ENCODE data around the gene RPL27A. TPM values are rescaled to one million over a fixed set of nuclear protein-coding genes. Genes with fewer than 3 reads are reported as not detected.
A peak's percentile ranks its signal among the peaks of the same experiment; 100 is the strongest.

Gene RPL27A
- total and polyA plus RNA-seq, 5 donors, result 519 to 1,811 (median 707) TPM

DNA sequence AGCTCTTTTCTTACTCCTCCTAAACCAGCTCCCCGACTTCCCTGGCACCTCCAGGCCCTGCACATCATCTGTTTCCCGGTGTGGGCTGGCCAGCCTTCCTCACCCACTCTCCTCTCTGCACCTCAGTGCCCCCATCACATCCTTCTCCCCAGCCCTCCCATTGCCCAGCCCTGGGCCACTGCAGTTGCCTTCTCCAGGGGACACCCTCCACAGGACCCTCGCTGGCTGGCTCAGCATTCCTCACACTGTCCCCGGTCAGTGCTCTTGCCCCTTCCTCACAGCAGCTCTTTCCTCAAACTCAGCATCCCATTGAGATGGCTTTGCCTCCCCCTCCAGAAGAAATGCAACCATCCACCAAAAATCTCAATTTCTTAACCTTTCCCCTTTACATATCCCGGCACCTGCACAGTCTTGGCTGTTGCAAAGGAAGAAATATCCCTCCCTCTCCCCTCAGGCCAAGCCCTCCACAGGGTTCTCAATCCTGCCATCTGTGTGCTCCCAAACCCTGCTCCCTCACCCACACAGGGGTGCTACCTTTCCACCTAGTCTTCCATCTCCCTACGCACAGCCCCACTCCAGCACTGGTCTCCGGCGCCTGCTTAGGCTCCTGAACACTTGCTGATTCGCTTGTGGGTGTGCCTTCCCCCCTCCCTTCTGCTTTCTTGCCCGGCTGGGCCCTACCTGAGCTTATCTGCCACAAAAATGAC, 19.5 kb downstream of the RPL27A start:
- Histone ChIP-seq H3K4me3 (ENCODE audit: low read length) (no peak overlapping the region), H3K27me3 (ENCODE audit: control insufficient read depth, insufficient read depth) (no peaks in the 10 kb centered on the region), H3K4me1 (ENCODE audit: control insufficient read depth, insufficient read depth, low read length) (peaks cover 2% of the 10 kb centered on the region), H3K9me3 (ENCODE audit: control insufficient read depth, low read length) (no peaks in the 10 kb centered on the region), H3K27ac (ENCODE audit: low read length) (no peak overlapping the region)
- intact Hi-C loops (cut with DNase I), result loop anchor here in 1 of 4 donors (10.0 kb wide), 1 partner anchor 103 kb away; no protein-coding TSS in a partner anchor
- ATAC-seq (no peak), DNase-seq (no peak)
- WGBS, result 88% methylated on average over 10 of the region's 10 CpGs

DNA sequence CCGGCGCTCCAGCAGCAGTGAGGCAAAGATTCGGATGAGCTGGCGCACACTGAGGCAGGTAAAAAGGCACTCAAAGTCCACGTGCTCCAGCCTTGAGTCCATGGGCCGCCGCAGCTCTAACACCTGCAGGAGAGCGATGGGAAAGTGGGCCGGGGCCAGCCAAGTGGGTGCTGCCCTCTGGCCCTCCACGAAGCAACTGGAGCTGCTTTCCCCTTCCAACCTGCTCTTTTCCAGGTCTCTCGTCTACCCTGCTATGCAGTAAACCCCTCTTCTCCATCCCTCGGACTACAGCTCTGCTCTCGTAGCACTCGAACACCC, 20.0 kb downstream of the RPL27A start:
- 94% methylated on average over 14 of the region's 14 CpGs for WGBS
- no peaks in the 10 kb centered on the region for H3K27me3 ChIP-seq (ENCODE audit: control insufficient read depth, insufficient read depth)
- peaks cover 6% of the 10 kb centered on the region for H3K4me1 ChIP-seq (ENCODE audit: control insufficient read depth, insufficient read depth, low read length)
- ATAC-seq (no peak), DNase-seq (no peak)
- intact Hi-C loops (cut with DNase I), result loop anchor here in 1 of 4 donors (10.0 kb wide), 1 partner anchor 102 kb away; no protein-coding TSS in a partner anchor
- no peaks in the 10 kb centered on the region for H3K9me3 ChIP-seq (ENCODE audit: control insufficient read depth, low read length)
- H3K4me3 ChIP-seq (ENCODE audit: low read length), result no peak overlapping the region
- no peak overlapping the region for H3K27ac ChIP-seq (ENCODE audit: low read length)

DNA sequence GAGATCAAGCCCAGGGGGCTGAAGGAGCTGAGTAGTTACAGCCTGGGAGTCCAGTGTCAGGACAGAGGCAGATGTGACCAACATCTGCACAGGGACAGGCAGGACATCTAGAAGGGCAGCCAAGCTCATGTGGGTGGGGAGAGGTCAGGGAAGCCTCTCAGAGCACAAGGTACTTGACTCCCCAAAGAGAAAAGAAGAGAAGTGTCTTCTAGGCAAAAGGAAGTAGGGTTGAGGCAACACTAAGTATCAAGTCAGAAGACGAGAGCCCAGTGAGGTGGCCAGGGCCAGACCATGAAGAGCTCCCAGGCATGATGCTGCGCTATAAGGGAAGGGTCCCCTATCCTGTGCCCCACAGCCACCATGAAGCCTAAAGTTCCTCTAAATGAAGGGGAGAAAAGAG, 21.5 kb downstream of the RPL27A start:
- ATAC-seq, result no peak
- H3K27ac ChIP-seq (ENCODE audit: low read length), result no peak overlapping the region
- H3K9me3 ChIP-seq (ENCODE audit: control insufficient read depth, low read length), result no peaks in the 10 kb centered on the region
- 87% methylated on average over 2 of the region's 2 CpGs for WGBS
- no peak for DNase-seq
- peaks cover 17% of the 10 kb centered on the region for H3K4me1 ChIP-seq (ENCODE audit: control insufficient read depth, insufficient read depth, low read length)
- intact Hi-C loops (cut with DNase I), result loop anchor here in 1 of 4 donors (10.0 kb wide), 1 partner anchor 101 kb away; no protein-coding TSS in a partner anchor
- H3K27me3 ChIP-seq (ENCODE audit: control insufficient read depth, insufficient read depth), result no peaks in the 10 kb centered on the region
- no peak overlapping the region for H3K4me3 ChIP-seq (ENCODE audit: low read length)

DNA sequence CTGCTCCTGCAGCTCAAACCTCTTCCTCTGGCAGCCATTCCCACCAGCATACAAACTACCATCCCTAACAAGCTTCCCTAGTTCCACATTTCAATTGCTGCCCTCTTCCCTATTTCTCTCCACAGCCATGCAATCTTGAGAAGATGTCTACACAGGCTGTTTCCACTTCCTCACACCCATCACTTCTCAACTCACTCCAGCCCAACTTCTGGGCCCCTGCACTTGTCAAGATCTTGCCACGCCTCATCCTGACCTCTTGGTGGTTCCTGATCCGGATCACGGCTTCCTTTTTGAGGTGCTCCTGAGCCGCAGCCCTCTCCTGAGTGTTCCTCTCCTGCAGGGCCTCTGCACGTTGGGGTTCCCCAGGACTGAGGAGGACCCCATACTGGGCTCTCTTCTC, 22.6 kb downstream of the RPL27A start:
- 79% methylated on average over 5 of the region's 5 CpGs for WGBS
- intact Hi-C loops (cut with DNase I), result loop anchor here in 1 of 4 donors (10.0 kb wide), 1 partner anchor 100 kb away; no protein-coding TSS in a partner anchor
- Histone ChIP-seq H3K9me3 (ENCODE audit: control insufficient read depth, low read length) (no peaks in the 10 kb centered on the region), H3K27me3 (ENCODE audit: control insufficient read depth, insufficient read depth) (no peaks in the 10 kb centered on the region), H3K4me1 (ENCODE audit: control insufficient read depth, insufficient read depth, low read length) (peaks cover 17% of the 10 kb centered on the region), H3K27ac (ENCODE audit: low read length) (no peak overlapping the region), H3K4me3 (ENCODE audit: low read length) (no peak overlapping the region)
- peak in 1 of 3 donors; percentile 61 for DNase-seq
- ATAC-seq, result no peak

DNA sequence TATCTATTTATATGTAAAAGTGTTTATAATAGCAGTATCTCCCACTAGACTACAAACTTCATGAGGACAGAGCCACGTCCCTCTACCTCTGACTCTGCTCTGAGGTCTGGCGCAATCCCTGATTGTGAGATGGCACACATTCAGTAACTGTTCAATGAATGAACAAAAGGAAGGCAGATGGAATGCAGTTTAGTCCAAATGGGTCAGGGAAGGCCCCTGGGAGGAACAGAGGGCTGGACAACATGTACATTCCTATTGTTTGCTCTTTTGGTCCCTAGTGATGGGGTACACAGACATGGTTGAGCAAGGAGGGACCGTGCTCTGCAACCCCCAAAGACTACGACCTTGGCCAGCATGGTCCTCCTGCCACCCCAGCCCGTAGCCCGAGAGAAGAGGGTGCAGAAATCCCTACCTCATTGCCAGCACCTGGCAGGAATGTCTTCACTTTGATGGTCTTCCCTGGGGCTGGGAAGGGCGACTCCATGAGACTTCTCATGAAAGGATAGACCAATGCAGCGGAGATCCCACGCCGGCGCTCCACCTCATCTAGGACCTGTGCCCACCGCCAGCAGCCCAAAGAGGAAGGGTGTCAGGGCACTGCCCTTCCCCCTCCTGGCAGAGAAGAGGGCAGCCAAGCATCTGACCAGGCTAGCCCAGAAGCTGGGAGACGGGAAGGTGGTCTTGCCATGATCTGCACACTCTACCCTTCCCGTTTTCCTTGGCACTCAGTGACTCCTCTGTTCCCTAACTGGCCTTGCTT, 24.3 kb downstream of the RPL27A start:
- H3K9me3 ChIP-seq (ENCODE audit: control insufficient read depth, low read length), result no peaks in the 10 kb centered on the region
- 88% methylated on average over 14 of the region's 14 CpGs for WGBS
- no peak overlapping the region for H3K4me3 ChIP-seq (ENCODE audit: low read length)
- peak overlapping the region; percentile 83 for H3K27ac ChIP-seq (ENCODE audit: low read length)
- intact Hi-C loops (cut with DNase I), result loop anchor here in 1 of 4 donors (10.0 kb wide), 1 partner anchor 98 kb away; no protein-coding TSS in a partner anchor
- peaks cover 17% of the 10 kb centered on the region for H3K4me1 ChIP-seq (ENCODE audit: control insufficient read depth, insufficient read depth, low read length)
- ATAC-seq, result no peak
- DNase-seq, result peak in 1 of 3 donors; percentile 55
- no peaks in the 10 kb centered on the region for H3K27me3 ChIP-seq (ENCODE audit: control insufficient read depth, insufficient read depth)

DNA sequence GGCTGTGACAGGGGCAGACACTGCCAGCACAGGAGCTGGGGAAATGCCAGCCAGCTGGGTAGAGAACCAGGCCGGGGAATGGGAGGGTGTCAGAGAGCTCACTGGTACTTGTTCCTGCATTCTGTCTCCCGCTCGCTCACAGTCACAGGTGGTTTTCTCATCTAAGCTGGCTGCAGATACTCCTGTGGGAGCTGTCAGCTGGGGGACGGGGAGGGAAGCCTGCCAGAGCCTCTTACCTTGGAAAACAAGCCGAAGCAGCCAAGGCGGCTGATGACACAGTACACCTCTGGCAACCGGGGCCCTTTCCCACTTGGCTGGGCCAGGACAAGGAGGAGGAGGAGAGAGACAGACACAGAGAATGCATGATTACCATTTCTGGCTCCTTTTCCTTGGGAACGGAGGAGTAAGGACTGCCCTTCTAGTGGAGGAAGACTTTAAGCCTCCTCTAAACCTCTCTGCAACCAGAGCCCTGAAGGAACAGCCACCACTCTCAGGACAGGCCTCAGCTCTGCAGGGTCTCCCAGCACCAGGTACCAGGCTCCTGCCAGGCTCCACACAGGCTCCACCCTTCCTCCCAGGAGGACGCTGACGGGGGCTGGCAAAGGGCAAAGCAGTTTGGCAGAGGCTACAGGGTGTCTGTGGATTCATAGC, 25.1 kb downstream of the RPL27A start:
- Histone ChIP-seq H3K4me3 (ENCODE audit: low read length) (no peak overlapping the region), H3K4me1 (ENCODE audit: control insufficient read depth, insufficient read depth, low read length) (peaks cover 17% of the 10 kb centered on the region), H3K27ac (ENCODE audit: low read length) (peak overlapping the region; percentile 83), H3K9me3 (ENCODE audit: control insufficient read depth, low read length) (no peaks in the 10 kb centered on the region), H3K27me3 (ENCODE audit: control insufficient read depth, insufficient read depth) (no peaks in the 10 kb centered on the region)
- 37% methylated on average over 10 of the region's 10 CpGs for WGBS
- DNase-seq, result peak; percentile 59 to 83 (median 79)
- ATAC-seq, result peak; percentile 20 to 22
- intact Hi-C loops (cut with DNase I), result loop anchor here in 1 of 4 donors (10.0 kb wide), 1 partner anchor 97 kb away; no protein-coding TSS in a partner anchor

DNA sequence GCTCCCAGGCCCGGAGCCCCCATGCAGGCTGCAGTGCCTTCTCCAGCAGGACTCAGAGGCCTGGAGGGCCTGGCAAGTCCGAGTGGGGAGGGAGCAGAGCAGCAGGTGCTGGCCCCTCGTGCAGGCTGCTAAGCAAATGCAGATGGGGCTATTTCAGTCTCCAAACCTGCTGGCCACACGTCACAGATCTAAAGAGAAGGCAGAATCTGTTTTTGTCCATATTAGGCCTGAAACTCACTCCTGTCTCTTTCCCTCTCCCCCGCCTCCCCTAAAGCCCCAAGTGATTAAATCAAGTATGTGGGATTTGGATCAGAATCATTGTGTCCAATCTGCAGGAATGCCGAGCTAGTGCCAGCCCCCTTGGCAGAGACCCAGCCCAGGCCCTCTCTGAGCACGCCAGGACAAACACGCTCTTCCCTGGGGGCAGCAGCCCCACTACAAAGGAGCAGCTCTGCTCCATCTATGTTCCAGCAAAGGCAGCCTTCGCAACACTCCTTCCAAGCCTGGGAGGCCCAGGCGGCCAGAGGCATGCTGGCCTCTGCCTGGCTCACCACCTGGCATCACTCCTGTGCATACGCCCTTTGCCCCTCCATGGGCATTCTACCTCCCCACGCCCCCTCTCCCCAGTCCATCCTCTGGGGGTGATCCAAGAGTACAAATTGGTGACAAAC, 26.5 kb downstream of the RPL27A start:
- Histone ChIP-seq H3K27ac (ENCODE audit: low read length) (peak overlapping the region; percentile 83), H3K4me1 (ENCODE audit: control insufficient read depth, insufficient read depth, low read length) (peaks cover 17% of the 10 kb centered on the region), H3K9me3 (ENCODE audit: control insufficient read depth, low read length) (no peaks in the 10 kb centered on the region), H3K27me3 (ENCODE audit: control insufficient read depth, insufficient read depth) (no peaks in the 10 kb centered on the region), H3K4me3 (ENCODE audit: low read length) (no peak overlapping the region)
- 25% methylated on average over 12 of the region's 12 CpGs for WGBS
- intact Hi-C loops (cut with DNase I), result loop anchor here in 1 of 4 donors (10.0 kb wide), 1 partner anchor 96 kb away; no protein-coding TSS in a partner anchor
- ATAC-seq, result peak; percentile 79 to 86
- peak; percentile 94 to 97 (median 97) for DNase-seq

DNA sequence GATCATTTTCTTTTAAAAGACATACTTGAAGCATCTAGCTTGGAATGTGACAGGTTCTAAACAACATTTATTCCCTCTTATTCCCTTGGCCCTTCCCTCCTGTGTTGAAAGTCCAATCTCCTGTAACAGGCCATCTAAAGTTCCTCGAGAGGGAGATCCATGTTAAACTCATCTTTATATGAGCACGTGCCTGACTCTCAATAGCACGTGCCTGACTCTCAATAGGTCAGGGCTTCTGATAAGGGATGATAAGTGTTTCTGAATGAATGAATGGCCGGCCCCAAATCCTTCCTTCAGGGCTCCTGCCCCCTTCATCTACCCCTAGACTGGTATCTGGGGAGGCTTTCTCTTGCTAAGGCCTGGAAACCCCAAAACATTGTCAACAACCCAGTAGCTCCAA, 27.2 kb downstream of the RPL27A start:
- WGBS, result 75% methylated on average over 4 of the region's 4 CpGs
- intact Hi-C loops (cut with DNase I), result loop anchor here in 1 of 4 donors (10.0 kb wide), 1 partner anchor 95 kb away; no protein-coding TSS in a partner anchor
- peaks cover 20% of the 10 kb centered on the region for H3K4me1 ChIP-seq (ENCODE audit: control insufficient read depth, insufficient read depth, low read length)
- H3K27ac ChIP-seq (ENCODE audit: low read length), result peak overlapping the region; percentile 66
- no peak for ATAC-seq
- no peaks in the 10 kb centered on the region for H3K9me3 ChIP-seq (ENCODE audit: control insufficient read depth, low read length)
- DNase-seq, result no peak
- no peak overlapping the region for H3K4me3 ChIP-seq (ENCODE audit: low read length)
- H3K27me3 ChIP-seq (ENCODE audit: control insufficient read depth, insufficient read depth), result no peaks in the 10 kb centered on the region

DNA sequence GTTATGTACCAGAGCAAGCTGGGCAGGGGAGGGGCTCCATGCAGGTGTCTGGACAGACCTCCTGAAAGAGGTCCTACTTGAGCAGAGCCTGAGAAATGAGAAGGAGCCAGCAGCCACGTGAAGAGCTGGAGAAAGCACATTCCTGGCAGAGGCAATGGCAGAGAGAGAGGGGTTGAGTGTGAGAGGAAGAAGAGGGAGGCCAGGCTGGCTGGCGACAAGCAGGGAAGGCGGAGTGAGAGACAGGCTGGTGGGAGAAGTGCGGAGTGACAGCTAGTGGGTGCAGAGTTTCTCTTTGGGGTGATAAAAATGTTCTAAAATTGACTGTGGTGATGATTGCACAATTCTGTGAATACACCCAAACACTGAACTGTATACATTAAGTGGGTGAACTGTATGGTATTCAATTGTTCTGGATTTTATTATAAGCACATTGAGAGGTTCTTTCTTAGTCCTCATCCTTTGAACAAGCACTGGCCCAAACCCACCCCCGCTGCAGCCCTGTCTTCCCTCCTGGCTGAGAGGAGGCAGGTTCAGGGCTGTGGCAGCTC, 29.4 kb downstream of the RPL27A start:
- peaks cover 29% of the 10 kb centered on the region for H3K4me1 ChIP-seq (ENCODE audit: control insufficient read depth, insufficient read depth, low read length)
- no peak for DNase-seq
- no peak for ATAC-seq
- H3K27me3 ChIP-seq (ENCODE audit: control insufficient read depth, insufficient read depth), result no peaks in the 10 kb centered on the region
- no peak overlapping the region for H3K27ac ChIP-seq (ENCODE audit: low read length)
- no peak overlapping the region for H3K4me3 ChIP-seq (ENCODE audit: low read length)
- intact Hi-C loops (cut with DNase I), result no loop called here
- no peaks in the 10 kb centered on the region for H3K9me3 ChIP-seq (ENCODE audit: control insufficient read depth, low read length)
- WGBS, result 78% methylated on average over 5 of the region's 5 CpGs

DNA sequence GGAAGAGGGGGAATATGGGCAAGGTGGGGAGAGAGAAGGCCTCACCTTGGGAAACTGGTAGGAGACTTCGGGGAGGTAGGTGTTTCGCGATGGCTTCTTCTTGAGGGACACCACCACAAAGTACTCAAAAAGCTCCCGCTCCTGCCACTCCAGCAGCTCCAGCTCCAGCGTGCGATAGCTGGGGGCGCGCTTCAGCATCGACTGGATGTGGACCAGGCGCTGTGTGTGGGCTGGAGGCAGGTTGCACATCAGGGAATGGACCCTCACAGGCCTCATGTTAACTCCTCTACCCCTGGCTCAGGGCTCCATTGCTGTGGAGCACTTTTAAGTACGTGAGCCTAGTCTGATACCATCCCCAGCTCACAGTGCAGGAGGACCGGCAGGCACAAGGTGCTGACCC, 29.9 kb downstream of the RPL27A start:
- no peaks in the 10 kb centered on the region for H3K27me3 ChIP-seq (ENCODE audit: control insufficient read depth, insufficient read depth)
- intact Hi-C loops (cut with DNase I), result no loop called here
- 95% methylated on average over 12 of the region's 12 CpGs for WGBS
- no peak overlapping the region for H3K4me3 ChIP-seq (ENCODE audit: low read length)
- no peaks in the 10 kb centered on the region for H3K9me3 ChIP-seq (ENCODE audit: control insufficient read depth, low read length)
- H3K27ac ChIP-seq (ENCODE audit: low read length), result no peak overlapping the region
- ATAC-seq (no peak), DNase-seq (no peak)
- peaks cover 32% of the 10 kb centered on the region for H3K4me1 ChIP-seq (ENCODE audit: control insufficient read depth, insufficient read depth, low read length)
